Nephron (organoid): ENCODE measurements around the gene FXYD7.

ENCODE experiments used
- H3K27ac Mint-ChIP-seq, 3 experiments: 2 replicates each; pipeline ENCODE4 v1.8.0; 2020; ENCODE audit warnings: mixed read lengths in 3 of 3, mild to moderate bottlenecking in 2 of 3, moderate library complexity in 1 of 3
- H3K27me3 Mint-ChIP-seq: 2 replicates; pipeline ENCODE4 v1.8.0; 2021; ENCODE audit warnings: low read depth, mild to moderate bottlenecking, moderate library complexity, mixed read lengths
- H3K36me3 Mint-ChIP-seq: 2 replicates; pipeline ENCODE4 v1.8.0; 2020; ENCODE audit warnings: low read depth, mixed read lengths
- H3K4me1 Mint-ChIP-seq: 2 replicates; pipeline ENCODE4 v1.8.0; 2020; ENCODE audit warnings: mixed read lengths
- H3K4me3 Mint-ChIP-seq, 3 experiments: 2 replicates each; pipeline ENCODE4 v1.8.0; 2020; ENCODE audit warnings: mild to moderate bottlenecking in 3 of 3, mixed read lengths in 3 of 3, moderate library complexity in 2 of 3
- H3K9me3 Mint-ChIP-seq: 2 replicates; pipeline ENCODE4 v1.8.0; 2020; ENCODE audit warnings: mixed read lengths
- CTCF ChIP-seq, 3 experiments: fragments of 200-600 bp; sonication (generic); IDR thresholded peaks; one replicate each; pipeline ENCODE4 v1.5.0; 2021; ENCODE audit warnings: antibody characterized with exemption in 3 of 3; ENCODE audit not compliant: unreplicated experiment in 3 of 3

FXYD7 gene

DNA sequence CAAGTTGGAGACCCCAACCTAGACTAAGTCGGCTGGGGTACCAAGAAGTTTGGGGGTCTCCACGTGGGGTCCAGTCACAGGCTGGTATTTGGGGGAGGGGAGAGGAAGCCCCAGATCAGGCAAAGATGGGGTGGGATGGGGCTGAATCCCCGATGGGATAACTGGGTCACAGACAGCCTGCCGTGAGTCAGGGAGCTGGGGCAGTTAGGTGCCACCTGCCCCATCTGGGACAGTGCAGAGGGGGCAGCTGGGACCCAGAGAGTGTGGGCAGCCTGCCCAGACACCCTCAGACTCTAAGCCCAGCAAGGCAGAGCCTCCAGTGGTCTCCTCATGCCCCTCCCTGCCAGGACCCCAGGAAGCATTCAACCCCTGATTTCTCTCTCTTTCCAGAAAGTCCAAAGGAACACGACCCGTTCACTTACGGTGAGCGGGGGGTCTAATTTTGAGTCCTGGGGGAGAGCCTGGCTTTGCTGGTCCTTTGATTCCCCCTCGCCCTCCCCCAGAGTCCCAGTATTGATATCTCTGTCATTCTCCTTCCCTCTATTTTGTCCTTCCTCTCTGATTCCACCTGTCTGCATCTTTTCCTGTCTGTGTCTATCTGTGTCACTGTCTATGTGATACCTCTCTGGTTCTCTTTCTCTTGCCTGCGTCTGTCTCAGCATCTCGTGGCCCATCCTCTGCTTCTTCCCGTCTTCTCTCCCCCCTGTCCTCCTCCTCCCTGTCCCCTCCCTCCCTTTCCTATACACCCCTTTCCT lies 2.7 kb upstream of the FXYD7 start:
- Mint-ChIP-seq H3K4me3 (peak overlapping the region; percentile 69 to 80 (median 76)), H3K27ac (peak overlapping the region; percentile 67 to 87 (median 87)), H3K27me3 (peaks cover 44% of the 10 kb centered on the region), H3K36me3 (no peaks in the 10 kb centered on the region), H3K9me3 (no peaks in the 10 kb centered on the region), H3K4me1 (peaks cover 59% of the 10 kb centered on the region)
- TF ChIP-seq CTCF (IDR thresholded peaks at IDR 0.05; ENCODE audit: unreplicated experiment in 3 of 3) = no peak

DNA sequence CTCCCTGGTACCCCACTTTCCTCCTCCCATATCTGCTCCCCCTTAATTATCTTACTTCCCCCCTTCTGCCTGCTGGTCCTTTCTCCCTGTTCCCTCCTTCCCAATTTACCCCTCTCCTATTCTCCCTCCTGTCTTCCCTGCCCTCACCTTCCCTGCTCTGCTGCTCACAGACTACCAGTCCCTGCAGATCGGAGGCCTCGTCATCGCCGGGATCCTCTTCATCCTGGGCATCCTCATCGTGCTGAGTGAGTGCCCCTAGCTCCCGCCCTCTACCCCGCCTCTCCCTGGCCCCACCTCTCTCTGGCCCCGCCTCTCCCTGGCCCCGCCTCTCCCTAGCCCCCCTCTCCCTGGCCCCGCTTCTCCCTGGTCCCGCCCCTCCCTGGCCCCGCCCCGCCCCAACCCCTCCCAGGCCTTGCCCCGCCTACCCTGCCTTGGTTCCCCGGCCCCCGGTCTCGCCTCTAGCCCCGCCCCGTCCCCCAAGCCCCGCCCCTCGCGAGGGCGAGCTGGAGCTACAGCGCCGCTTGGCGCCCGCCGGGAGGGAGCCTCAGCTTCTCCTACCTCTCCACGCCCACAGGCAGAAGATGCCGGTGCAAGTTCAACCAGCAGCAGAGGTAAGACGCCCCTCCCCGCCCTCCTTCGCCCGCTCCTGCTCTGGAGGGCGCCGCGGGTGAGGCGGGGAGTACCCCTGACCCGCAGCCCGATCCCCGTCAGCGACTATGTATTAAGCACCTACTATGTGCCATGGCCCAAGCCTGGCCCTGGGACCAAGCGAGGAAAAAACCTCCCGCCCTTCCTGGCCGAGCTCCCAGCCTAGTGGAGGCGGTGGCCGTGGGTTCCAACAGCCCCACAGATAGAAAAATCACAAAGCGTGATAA lies 1.9 kb upstream of the FXYD7 start:
- TF ChIP-seq CTCF (IDR thresholded peaks at IDR 0.05; ENCODE audit: unreplicated experiment in 3 of 3) = peak in 2 of 3 experiments; percentile 15 to 33
- Mint-ChIP-seq H3K4me3 (peak overlapping the region; percentile 76 to 83 (median 78)), H3K27me3 (peaks cover 47% of the 10 kb centered on the region), H3K9me3 (no peaks in the 10 kb centered on the region), H3K4me1 (peaks cover 54% of the 10 kb centered on the region), H3K27ac (peak overlapping the region; percentile 67 to 87 (median 87)), H3K36me3 (no peaks in the 10 kb centered on the region)

GRCh38 chr19:35141837-35142605 lies 1.0 kb upstream of the FXYD7 start:
- peaks cover 51% of the 10 kb centered on the region for H3K27me3 Mint-ChIP-seq
- TF ChIP-seq CTCF (IDR thresholded peaks at IDR 0.05; ENCODE audit: unreplicated experiment in 3 of 3) = no peak
- no peaks in the 10 kb centered on the region for H3K9me3 Mint-ChIP-seq
- H3K4me3 Mint-ChIP-seq = peak overlapping the region; percentile 52 to 83 (median 78)
- H3K4me1 Mint-ChIP-seq = peaks cover 53% of the 10 kb centered on the region
- no peaks in the 10 kb centered on the region for H3K36me3 Mint-ChIP-seq
- H3K27ac Mint-ChIP-seq = peak overlapping the region in 2 of 3 experiments; percentile 67 to 78

GRCh38 chr19:35142606-35143230 lies 337 bp upstream of the FXYD7 start:
- no peak overlapping the region for H3K27ac Mint-ChIP-seq
- H3K36me3 Mint-ChIP-seq = no peaks in the 10 kb centered on the region
- peaks cover 46% of the 10 kb centered on the region for H3K4me1 Mint-ChIP-seq
- peaks cover 58% of the 10 kb centered on the region for H3K27me3 Mint-ChIP-seq
- TF ChIP-seq CTCF (IDR thresholded peaks at IDR 0.05; ENCODE audit: unreplicated experiment in 3 of 3) = peak; percentile 58 to 72 (median 71)
- H3K4me3 Mint-ChIP-seq = peak overlapping the region; percentile 52 to 83 (median 78)
- H3K9me3 Mint-ChIP-seq = no peaks in the 10 kb centered on the region

GRCh38 chr19:35143818-35144217 lies 763 bp downstream of the FXYD7 start:
- TF ChIP-seq CTCF (IDR thresholded peaks at IDR 0.05; ENCODE audit: unreplicated experiment in 3 of 3) = no peak
- H3K4me1 Mint-ChIP-seq = peaks cover 38% of the 10 kb centered on the region
- H3K4me3 Mint-ChIP-seq = peak overlapping the region; percentile 12 to 28 (median 19)

More at GRCh38 chr19:35143818-35144217, 763 bp downstream of the FXYD7 start:
- H3K27me3 Mint-ChIP-seq = peaks cover 63% of the 10 kb centered on the region
- no peaks in the 10 kb centered on the region for H3K9me3 Mint-ChIP-seq
- H3K36me3 Mint-ChIP-seq = no peaks in the 10 kb centered on the region
- no peak overlapping the region for H3K27ac Mint-ChIP-seq
